GM12864 (cell line): ENCODE measurements around the gene ALDH1L1.

Experiments used
- DNase-seq: peaks from one replicate; pipeline ENCODE4 v3.0.0-alpha.2; 2011; ENCODE audit warnings: low read depth
- H3K4me3 ChIP-seq: 2 replicates; pipeline ENCODE4 v1.5.1; 2011; ENCODE audit warnings: mild to moderate bottlenecking, low read depth, low read length, control low read depth
- CTCF ChIP-seq: IDR thresholded peaks from 2 replicates; pipeline ENCODE4 v1.5.1; 2011; ENCODE audit warnings: low read depth, mild to moderate bottlenecking, moderate library complexity, low read length, control low read depth, inconsistent platforms; ENCODE audit errors: missing control alignments

ALDH1L1 gene

GRCh38 chr3:126114443-126115386, 65.7 kb downstream of the ALDH1L1 start:
- no peak for TF ChIP-seq CTCF
- no peak for DNase-seq
- H3K4me3 ChIP-seq: no peak overlapping the region

- TF ChIP-seq CTCF: peak; percentile 52
- no peak for DNase-seq
- no peak overlapping the region for H3K4me3 ChIP-seq
Observed at GRCh38 chr3:126113733-126114442, 66.5 kb downstream of the ALDH1L1 start.

GRCh38 chr3:126113238-126113555, 67.2 kb downstream of the ALDH1L1 start:
- no peak overlapping the region for H3K4me3 ChIP-seq
- no peak for TF ChIP-seq CTCF
- DNase-seq: no peak

GRCh38 chr3:126112531-126113237, 67.7 kb downstream of the ALDH1L1 start:
- no peak overlapping the region for H3K4me3 ChIP-seq
- DNase-seq: no peak
- no peak for TF ChIP-seq CTCF

- DNase-seq: no peak
- TF ChIP-seq CTCF: no peak
- H3K4me3 ChIP-seq: no peak overlapping the region
Observed at GRCh38 chr3:126111566-126112475, 68.6 kb downstream of the ALDH1L1 start.

GRCh38 chr3:126111126-126111551, 69.2 kb downstream of the ALDH1L1 start:
- DNase-seq: no peak
- no peak for TF ChIP-seq CTCF
- no peak overlapping the region for H3K4me3 ChIP-seq
